GM23338 (cell line): ENCODE data around the gene EPHB1.

Source experiments
- CREB1 ChIP-seq: fragments of 250-450 bp; sonication (Bioruptor Pico); IDR thresholded peaks from 2 replicates; pipeline ENCODE4 v1.5.0; 2020; ENCODE audit warnings: low read depth, mild to moderate bottlenecking, moderate library complexity
- EZH2 ChIP-seq: fragments of 200-600 bp; sonication (generic); IDR thresholded peaks from one replicate; pipeline ENCODE4 v1.8.0; 2017; ENCODE audit warnings: antibody characterized with exemption, mild to moderate bottlenecking, low read depth; ENCODE audit not compliant: unreplicated experiment
- EZH2phosphoT487 ChIP-seq: fragments of 200-600 bp; sonication (generic); IDR thresholded peaks from one replicate; pipeline ENCODE4 v1.8.1; 2018; ENCODE audit warnings: antibody characterized with exemption; ENCODE audit not compliant: unreplicated experiment
- JUNB ChIP-seq: IDR thresholded peaks from one replicate; pipeline ENCODE4 v1.6.1; 2016; ENCODE audit warnings: antibody characterized with exemption; ENCODE audit not compliant: unreplicated experiment
- POLR2AphosphoS5 ChIP-seq: IDR thresholded peaks from 2 replicates; pipeline ENCODE4 v1.6.1; 2016; ENCODE audit warnings: antibody characterized with exemption, low read depth
- STAT1 ChIP-seq: IDR thresholded peaks from one replicate; pipeline ENCODE4 v1.6.1; 2016; ENCODE audit warnings: antibody characterized with exemption; ENCODE audit not compliant: unreplicated experiment
- ZNF114 ChIP-seq: fragments of 250-450 bp; sonication (Bioruptor Pico); IDR thresholded peaks from 2 replicates; pipeline ENCODE4 v1.5.0; 2020; ENCODE audit warnings: mild to moderate bottlenecking, moderate library complexity
- ZNF331 ChIP-seq: fragments of 250-450 bp; sonication (Bioruptor Pico); IDR thresholded peaks from 2 replicates; pipeline ENCODE4 v1.5.0; 2020; ENCODE audit warnings: low read depth, mild to moderate bottlenecking, moderate library complexity
- TF ChIP-seq, protein P1 (sequence below), 2 experiments: fragments of 200-600 bp in 1 of 2; sonication (generic) in 1 of 2; conservative IDR thresholded peaks; 2 replicates each; pipeline versions ENCODE4 v1.5.1 to v1.6.1; 2016 to 2017; ENCODE audit warnings: antibody characterized with exemption in 2 of 2, low read depth in 2 of 2, mild to moderate bottlenecking in 2 of 2, moderate library complexity in 1 of 2
- TF ChIP-seq, protein P2 (sequence below): IDR thresholded peaks from one replicate; pipeline ENCODE4 v1.6.1; 2018; ENCODE audit warnings: antibody characterized with exemption; ENCODE audit not compliant: unreplicated experiment
- TF ChIP-seq, protein P3 (sequence below): IDR thresholded peaks from 2 replicates; pipeline ENCODE4 v1.6.1; 2016; ENCODE audit warnings: antibody characterized with exemption
- TF ChIP-seq, protein P4 (sequence below): fragments of 250-450 bp; sonication (Bioruptor Pico); IDR thresholded peaks from 2 replicates; pipeline ENCODE4 v1.5.0; 2020; ENCODE audit warnings: mild to moderate bottlenecking, moderate library complexity

DNA sequence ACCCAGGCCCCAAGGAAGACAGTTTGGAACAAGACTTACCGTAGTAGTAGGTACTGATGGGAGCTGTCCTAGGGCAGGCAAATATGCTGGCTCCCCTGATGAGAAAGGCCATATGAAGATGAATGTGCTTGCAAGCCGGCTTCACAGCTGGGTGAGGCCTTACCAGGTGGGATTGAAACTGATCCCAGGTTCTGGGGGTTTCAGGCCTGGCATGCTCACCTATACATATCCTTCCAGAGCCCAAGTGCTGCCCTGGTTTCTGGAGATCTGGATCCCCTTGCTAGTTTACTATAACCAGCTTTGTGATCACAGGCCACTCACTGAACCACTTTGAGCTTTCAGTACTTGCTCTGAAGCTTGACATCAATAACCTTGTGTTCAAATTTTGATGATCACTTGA is 274.3 kb downstream of the EPHB1 start:
- TF ChIP-seq, protein P1, sequence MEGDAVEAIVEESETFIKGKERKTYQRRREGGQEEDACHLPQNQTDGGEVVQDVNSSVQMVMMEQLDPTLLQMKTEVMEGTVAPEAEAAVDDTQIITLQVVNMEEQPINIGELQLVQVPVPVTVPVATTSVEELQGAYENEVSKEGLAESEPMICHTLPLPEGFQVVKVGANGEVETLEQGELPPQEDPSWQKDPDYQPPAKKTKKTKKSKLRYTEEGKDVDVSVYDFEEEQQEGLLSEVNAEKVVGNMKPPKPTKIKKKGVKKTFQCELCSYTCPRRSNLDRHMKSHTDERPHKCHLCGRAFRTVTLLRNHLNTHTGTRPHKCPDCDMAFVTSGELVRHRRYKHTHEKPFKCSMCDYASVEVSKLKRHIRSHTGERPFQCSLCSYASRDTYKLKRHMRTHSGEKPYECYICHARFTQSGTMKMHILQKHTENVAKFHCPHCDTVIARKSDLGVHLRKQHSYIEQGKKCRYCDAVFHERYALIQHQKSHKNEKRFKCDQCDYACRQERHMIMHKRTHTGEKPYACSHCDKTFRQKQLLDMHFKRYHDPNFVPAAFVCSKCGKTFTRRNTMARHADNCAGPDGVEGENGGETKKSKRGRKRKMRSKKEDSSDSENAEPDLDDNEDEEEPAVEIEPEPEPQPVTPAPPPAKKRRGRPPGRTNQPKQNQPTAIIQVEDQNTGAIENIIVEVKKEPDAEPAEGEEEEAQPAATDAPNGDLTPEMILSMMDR (conservative IDR thresholded peaks at IDR 0.05; ENCODE audit: low read depth in 2 of 2), result no peak
- TF ChIP-seq EZH2phosphoT487 (no peak), STAT1 (no peak), CREB1 (CRISPR knock-in tag) (no peak), JUNB (no peak), ZNF114 (CRISPR knock-in tag) (no peak), EZH2 (no peak), POLR2AphosphoS5 (no peak), ZNF331 (no peak)
- TF ChIP-seq, protein P2, sequence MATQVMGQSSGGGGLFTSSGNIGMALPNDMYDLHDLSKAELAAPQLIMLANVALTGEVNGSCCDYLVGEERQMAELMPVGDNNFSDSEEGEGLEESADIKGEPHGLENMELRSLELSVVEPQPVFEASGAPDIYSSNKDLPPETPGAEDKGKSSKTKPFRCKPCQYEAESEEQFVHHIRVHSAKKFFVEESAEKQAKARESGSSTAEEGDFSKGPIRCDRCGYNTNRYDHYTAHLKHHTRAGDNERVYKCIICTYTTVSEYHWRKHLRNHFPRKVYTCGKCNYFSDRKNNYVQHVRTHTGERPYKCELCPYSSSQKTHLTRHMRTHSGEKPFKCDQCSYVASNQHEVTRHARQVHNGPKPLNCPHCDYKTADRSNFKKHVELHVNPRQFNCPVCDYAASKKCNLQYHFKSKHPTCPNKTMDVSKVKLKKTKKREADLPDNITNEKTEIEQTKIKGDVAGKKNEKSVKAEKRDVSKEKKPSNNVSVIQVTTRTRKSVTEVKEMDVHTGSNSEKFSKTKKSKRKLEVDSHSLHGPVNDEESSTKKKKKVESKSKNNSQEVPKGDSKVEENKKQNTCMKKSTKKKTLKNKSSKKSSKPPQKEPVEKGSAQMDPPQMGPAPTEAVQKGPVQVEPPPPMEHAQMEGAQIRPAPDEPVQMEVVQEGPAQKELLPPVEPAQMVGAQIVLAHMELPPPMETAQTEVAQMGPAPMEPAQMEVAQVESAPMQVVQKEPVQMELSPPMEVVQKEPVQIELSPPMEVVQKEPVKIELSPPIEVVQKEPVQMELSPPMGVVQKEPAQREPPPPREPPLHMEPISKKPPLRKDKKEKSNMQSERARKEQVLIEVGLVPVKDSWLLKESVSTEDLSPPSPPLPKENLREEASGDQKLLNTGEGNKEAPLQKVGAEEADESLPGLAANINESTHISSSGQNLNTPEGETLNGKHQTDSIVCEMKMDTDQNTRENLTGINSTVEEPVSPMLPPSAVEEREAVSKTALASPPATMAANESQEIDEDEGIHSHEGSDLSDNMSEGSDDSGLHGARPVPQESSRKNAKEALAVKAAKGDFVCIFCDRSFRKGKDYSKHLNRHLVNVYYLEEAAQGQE, result no peak
- TF ChIP-seq, protein P3, sequence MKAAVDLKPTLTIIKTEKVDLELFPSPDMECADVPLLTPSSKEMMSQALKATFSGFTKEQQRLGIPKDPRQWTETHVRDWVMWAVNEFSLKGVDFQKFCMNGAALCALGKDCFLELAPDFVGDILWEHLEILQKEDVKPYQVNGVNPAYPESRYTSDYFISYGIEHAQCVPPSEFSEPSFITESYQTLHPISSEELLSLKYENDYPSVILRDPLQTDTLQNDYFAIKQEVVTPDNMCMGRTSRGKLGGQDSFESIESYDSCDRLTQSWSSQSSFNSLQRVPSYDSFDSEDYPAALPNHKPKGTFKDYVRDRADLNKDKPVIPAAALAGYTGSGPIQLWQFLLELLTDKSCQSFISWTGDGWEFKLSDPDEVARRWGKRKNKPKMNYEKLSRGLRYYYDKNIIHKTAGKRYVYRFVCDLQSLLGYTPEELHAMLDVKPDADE, result no peak
- TF ChIP-seq, protein P4, sequence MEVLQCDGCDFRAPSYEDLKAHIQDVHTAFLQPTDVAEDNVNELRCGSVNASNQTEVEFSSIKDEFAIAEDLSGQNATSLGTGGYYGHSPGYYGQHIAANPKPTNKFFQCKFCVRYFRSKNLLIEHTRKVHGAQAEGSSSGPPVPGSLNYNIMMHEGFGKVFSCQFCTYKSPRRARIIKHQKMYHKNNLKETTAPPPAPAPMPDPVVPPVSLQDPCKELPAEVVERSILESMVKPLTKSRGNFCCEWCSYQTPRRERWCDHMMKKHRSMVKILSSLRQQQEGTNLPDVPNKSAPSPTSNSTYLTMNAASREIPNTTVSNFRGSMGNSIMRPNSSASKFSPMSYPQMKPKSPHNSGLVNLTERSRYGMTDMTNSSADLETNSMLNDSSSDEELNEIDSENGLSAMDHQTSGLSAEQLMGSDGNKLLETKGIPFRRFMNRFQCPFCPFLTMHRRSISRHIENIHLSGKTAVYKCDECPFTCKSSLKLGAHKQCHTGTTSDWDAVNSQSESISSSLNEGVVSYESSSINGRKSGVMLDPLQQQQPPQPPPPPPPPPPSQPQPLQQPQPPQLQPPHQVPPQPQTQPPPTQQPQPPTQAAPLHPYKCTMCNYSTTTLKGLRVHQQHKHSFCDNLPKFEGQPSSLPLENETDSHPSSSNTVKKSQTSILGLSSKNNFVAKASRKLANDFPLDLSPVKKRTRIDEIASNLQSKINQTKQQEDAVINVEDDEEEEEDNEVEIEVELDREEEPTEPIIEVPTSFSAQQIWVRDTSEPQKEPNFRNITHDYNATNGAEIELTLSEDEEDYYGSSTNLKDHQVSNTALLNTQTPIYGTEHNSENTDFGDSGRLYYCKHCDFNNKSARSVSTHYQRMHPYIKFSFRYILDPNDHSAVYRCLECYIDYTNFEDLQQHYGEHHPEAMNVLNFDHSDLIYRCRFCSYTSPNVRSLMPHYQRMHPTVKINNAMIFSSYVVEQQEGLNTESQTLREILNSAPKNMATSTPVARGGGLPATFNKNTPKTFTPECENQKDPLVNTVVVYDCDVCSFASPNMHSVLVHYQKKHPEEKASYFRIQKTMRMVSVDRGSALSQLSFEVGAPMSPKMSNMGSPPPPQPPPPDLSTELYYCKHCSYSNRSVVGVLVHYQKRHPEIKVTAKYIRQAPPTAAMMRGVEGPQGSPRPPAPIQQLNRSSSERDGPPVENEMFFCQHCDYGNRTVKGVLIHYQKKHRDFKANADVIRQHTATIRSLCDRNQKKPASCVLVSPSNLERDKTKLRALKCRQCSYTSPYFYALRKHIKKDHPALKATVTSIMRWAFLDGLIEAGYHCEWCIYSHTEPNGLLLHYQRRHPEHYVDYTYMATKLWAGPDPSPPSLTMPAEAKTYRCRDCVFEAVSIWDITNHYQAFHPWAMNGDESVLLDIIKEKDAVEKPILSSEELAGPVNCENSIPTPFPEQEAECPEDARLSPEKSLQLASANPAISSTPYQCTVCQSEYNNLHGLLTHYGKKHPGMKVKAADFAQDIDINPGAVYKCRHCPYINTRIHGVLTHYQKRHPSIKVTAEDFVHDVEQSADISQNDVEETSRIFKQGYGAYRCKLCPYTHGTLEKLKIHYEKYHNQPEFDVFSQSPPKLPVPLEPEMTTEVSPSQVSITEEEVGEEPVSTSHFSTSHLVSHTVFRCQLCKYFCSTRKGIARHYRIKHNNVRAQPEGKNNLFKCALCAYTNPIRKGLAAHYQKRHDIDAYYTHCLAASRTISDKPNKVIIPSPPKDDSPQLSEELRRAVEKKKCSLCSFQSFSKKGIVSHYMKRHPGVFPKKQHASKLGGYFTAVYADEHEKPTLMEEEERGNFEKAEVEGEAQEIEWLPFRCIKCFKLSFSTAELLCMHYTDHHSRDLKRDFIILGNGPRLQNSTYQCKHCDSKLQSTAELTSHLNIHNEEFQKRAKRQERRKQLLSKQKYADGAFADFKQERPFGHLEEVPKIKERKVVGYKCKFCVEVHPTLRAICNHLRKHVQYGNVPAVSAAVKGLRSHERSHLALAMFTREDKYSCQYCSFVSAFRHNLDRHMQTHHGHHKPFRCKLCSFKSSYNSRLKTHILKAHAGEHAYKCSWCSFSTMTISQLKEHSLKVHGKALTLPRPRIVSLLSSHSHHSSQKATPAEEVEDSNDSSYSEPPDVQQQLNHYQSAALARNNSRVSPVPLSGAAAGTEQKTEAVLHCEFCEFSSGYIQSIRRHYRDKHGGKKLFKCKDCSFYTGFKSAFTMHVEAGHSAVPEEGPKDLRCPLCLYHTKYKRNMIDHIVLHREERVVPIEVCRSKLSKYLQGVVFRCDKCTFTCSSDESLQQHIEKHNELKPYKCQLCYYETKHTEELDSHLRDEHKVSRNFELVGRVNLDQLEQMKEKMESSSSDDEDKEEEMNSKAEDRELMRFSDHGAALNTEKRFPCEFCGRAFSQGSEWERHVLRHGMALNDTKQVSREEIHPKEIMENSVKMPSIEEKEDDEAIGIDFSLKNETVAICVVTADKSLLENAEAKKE (CRISPR knock-in tag), result no peak
